ENCODE measurements around the gene DDX41. TPM values are rescaled to one million over a fixed set of nuclear protein-coding genes. Genes with fewer than 3 reads are reported as not detected.
"Not testable (repeated sequence)": the region's sequence is repeated elsewhere in the genome, so short reads cannot be mapped to it uniquely, and the experiment has no call there.

Gene DDX41
- total RNA-seq, 2 donors from 2014 or later: 40.9 to 45.5 TPM

DNA sequence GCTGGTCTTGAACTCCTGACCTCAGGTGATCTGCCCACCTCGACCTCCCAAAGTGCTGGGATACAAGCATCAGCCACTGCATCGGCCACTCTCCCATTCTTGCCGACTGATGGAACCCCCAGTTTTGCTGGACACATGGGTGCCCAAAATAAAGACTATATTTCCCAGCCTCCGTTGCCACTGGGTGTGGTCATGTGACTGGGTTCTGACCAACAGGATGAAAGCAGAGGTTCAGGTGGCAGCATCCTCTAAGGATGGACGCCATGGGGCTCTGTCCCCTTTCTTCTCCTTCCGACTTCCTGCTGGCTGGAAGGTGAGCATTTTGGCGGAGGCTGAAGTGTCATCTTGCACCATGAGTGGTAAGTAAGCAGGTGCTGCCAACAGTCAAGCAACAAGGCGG lies 29.6 kb downstream of the DDX41 start:
- H3K36me3 ChIP-seq: peaks cover 75% of the 10 kb centered on the region
- no peak for DNase-seq (ENCODE audit: low spot score)
- TF ChIP-seq, protein P1, sequence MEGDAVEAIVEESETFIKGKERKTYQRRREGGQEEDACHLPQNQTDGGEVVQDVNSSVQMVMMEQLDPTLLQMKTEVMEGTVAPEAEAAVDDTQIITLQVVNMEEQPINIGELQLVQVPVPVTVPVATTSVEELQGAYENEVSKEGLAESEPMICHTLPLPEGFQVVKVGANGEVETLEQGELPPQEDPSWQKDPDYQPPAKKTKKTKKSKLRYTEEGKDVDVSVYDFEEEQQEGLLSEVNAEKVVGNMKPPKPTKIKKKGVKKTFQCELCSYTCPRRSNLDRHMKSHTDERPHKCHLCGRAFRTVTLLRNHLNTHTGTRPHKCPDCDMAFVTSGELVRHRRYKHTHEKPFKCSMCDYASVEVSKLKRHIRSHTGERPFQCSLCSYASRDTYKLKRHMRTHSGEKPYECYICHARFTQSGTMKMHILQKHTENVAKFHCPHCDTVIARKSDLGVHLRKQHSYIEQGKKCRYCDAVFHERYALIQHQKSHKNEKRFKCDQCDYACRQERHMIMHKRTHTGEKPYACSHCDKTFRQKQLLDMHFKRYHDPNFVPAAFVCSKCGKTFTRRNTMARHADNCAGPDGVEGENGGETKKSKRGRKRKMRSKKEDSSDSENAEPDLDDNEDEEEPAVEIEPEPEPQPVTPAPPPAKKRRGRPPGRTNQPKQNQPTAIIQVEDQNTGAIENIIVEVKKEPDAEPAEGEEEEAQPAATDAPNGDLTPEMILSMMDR (IDR thresholded peaks at IDR 0.05): no peak
- H3K4me3 ChIP-seq: no peak overlapping the region
- H3K9me3 ChIP-seq: no peaks in the 10 kb centered on the region
- no peak overlapping the region for H3K27ac ChIP-seq
- no peaks in the 10 kb centered on the region for H3K27me3 ChIP-seq
- peaks cover 0 to 14% of the 10 kb centered on the region in 2 donors for H3K4me1 ChIP-seq

DNA sequence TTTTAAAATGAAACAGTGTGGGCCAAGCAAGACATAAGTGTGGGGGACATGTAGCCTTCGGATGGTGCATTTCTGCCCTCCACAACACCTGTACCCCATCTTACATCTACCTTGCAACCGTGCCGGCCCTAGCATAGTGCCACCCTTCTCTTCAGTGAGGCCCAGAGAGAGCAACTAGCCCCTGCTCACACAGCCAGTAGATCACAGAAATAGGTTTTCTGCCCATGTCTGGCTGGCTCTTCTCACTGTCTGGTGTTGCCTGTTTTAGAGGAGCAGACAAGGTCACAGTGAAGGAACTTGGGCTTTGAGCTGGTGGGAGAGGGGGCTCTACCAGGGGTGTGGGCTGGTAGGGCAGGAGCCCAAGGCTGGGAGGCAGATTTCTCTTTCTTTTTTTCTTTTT lies 30.5 kb downstream of the DDX41 start:
- Histone ChIP-seq H3K4me3 (no peak overlapping the region), H3K36me3 (peaks cover 66% of the 10 kb centered on the region), H3K9me3 (no peaks in the 10 kb centered on the region), H3K27ac (no peak overlapping the region), H3K4me1 (peaks cover 0 to 10% of the 10 kb centered on the region in 2 donors), H3K27me3 (no peaks in the 10 kb centered on the region)
- TF ChIP-seq, protein P1 (IDR thresholded peaks at IDR 0.05): no peak
- DNase-seq (ENCODE audit: low spot score): no peak

DNA sequence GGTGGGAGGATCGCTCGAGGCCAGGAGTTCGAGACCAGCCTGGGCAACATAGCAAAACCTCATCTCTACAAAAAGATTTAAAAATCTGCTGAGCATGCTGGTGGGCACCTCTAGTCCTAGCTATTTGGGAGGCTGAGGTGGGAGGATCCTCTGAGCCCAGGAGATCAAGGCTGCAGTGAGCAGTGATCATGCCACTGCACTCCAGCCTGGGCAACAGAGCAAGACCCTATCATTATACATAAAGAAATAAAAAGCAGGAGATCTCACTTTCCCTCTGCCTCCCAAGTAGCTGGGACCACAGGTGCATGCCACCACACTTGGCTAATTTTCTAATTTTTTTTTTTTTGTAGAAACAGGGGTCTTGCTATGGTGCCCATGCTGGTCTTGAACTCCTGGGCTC lies 31.0 kb downstream of the DDX41 start:
- DNase-seq (ENCODE audit: low spot score); H3K4me3 ChIP-seq; H3K9me3 ChIP-seq; H3K27ac ChIP-seq; H3K27me3 ChIP-seq; H3K4me1 ChIP-seq: not testable (repeated sequence)
- H3K36me3 ChIP-seq: peaks cover 61% of the 10 kb centered on the region

DNA sequence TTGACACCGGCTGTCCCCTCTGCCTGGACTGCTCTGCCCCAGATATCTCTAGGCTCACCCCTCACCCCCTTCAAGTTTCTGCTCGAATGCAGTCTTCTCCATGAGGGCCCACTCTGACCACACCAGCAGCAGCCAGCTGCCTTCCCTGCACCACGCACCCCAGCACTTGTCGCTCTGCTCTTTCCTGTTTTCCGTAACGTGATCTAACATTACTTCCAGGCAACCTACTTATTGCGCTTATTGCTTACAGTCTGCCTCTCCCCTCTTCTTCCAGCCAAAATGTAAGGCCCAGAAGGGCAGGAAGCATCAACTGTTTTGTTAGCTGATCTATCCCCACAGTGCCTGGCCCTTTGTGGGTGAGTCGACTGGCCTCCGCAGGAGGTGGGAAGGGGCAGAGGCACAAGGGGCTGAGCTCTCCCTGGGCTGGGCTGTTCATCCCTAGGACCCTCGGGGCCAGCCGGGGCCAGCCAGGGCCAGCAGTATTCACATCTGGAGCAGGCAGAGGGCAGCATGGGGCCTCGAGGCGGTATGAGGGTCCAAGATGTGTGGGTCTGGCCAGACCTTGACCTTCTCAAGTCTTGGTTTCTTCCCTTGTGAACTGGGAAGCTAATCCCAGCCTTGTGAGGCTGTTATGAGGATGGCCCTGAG lies 31.7 kb downstream of the DDX41 start:
- H3K4me1 ChIP-seq: peaks cover 0 to 12% of the 10 kb centered on the region in 2 donors
- TF ChIP-seq, protein P1 (IDR thresholded peaks at IDR 0.05): no peak
- H3K27ac ChIP-seq: no peak overlapping the region
- no peaks in the 10 kb centered on the region for H3K9me3 ChIP-seq
- H3K4me3 ChIP-seq: no peak overlapping the region
- H3K36me3 ChIP-seq: peaks cover 54% of the 10 kb centered on the region
- no peak for DNase-seq (ENCODE audit: low spot score)
- no peaks in the 10 kb centered on the region for H3K27me3 ChIP-seq

GRCh38 chr5:177483994-177484901 lies 32.5 kb downstream of the DDX41 start:
- Histone ChIP-seq H3K36me3 (peaks cover 46% of the 10 kb centered on the region), H3K27ac (no peak overlapping the region), H3K4me3 (no peak overlapping the region), H3K4me1 (peaks cover 0 to 19% of the 10 kb centered on the region in 2 donors), H3K9me3 (no peaks in the 10 kb centered on the region), H3K27me3 (no peaks in the 10 kb centered on the region)
- no peak for DNase-seq (ENCODE audit: low spot score)
- TF ChIP-seq, protein P1 (IDR thresholded peaks at IDR 0.05): no peak

- H3K27ac ChIP-seq: no peak overlapping the region
- H3K27me3 ChIP-seq: no peaks in the 10 kb centered on the region
- H3K36me3 ChIP-seq: peaks cover 34% of the 10 kb centered on the region
- TF ChIP-seq, protein P1 (IDR thresholded peaks at IDR 0.05): no peak
- no peak overlapping the region for H3K4me3 ChIP-seq
- no peak for DNase-seq (ENCODE audit: low spot score)
- H3K4me1 ChIP-seq: peaks cover 0 to 32% of the 10 kb centered on the region in 2 donors
- H3K9me3 ChIP-seq: no peaks in the 10 kb centered on the region
Measured at GRCh38 chr5:177483042-177483441, 33.7 kb downstream of the DDX41 start.

Measured in right atrium auricular region (tissue), 2 donors.